Breast epithelium (tissue), 4 donors: Measurements from ENCODE around the gene KCNE1. TPM values are rescaled to one million over a fixed set of nuclear protein-coding genes. Genes with fewer than 3 reads are reported as not detected.
A peak's percentile ranks its signal among the peaks of the same experiment; 100 is the strongest.

Experiments
- DNase-seq, 2 donors: peaks; one replicate each; pipeline ENCODE4 v3.0.0-alpha.2; 2019; ENCODE audit warnings: low spot score in 2 of 2
- H3K27ac ChIP-seq, 2 donors: fragments of 200-600 bp; sonication (generic) in 1 of 2; one replicate each; pipeline ENCODE4 v1.5.1; 2016 to 2019; ENCODE audit warnings: mild to moderate bottlenecking in 1 of 2
- H3K27me3 ChIP-seq, 2 donors: fragments of 200-600 bp; sonication (generic) in 1 of 2; one replicate each; pipeline versions ENCODE4 v1.5.1 to v1.6.0; 2017 to 2019; ENCODE audit warnings: control low read depth in 1 of 2, mild to moderate bottlenecking in 1 of 2
- H3K36me3 ChIP-seq: fragments of 200-600 bp; one replicate; pipeline ENCODE4 v1.5.1; 2019
- H3K4me1 ChIP-seq, 2 donors: fragments of 200-600 bp; sonication (generic); one replicate each; pipeline ENCODE4 v1.5.1; 2016 to 2019; ENCODE audit warnings: control low read depth in 1 of 2
- H3K4me3 ChIP-seq, 3 donors: fragments of 200-600 bp; sonication (generic); 1 replicate in 2 of 3; 2 replicates in 1 of 3; pipeline ENCODE4 v1.5.1; 2016 to 2019; ENCODE audit warnings: mild to moderate bottlenecking in 3 of 3, moderate library complexity in 2 of 3
- H3K9me3 ChIP-seq, 2 donors: fragments of 200-600 bp; sonication (generic) in 1 of 2; one replicate each; pipeline ENCODE4 v1.5.1; 2016 to 2019; ENCODE audit warnings: control low read depth in 1 of 2
- CTCF ChIP-seq, 3 donors: fragments of 450-650 bp; IDR thresholded peaks; one replicate each; pipeline ENCODE4 v1.5.1; 2016 to 2017; ENCODE audit warnings: antibody characterized with exemption in 3 of 3, mild to moderate bottlenecking in 3 of 3, moderate library complexity in 3 of 3
- POLR2A ChIP-seq: fragments of 450-650 bp; IDR thresholded peaks from one replicate; pipeline ENCODE4 v1.6.1; 2016; ENCODE audit warnings: antibody characterized with exemption, mild to moderate bottlenecking, moderate library complexity
- POLR2AphosphoS5 ChIP-seq, 3 donors: sonication (generic); formaldehyde crosslinking; IDR thresholded peaks; one replicate each; pipeline ENCODE4 v1.6.1; 2017; ENCODE audit warnings: antibody characterized with exemption in 3 of 3
- intact Hi-C: fragments of 100-400 bp; cut with DNase I; formaldehyde crosslinking; loops from one replicate; pipeline ENCODE4 v1.15.1; 2023; ENCODE audit warnings: low total_unique reads
- total RNA-seq, 3 donors: library from RNA; depleted of rRNA; stranded (reverse); fragments of >200 nt; gene quantifications; one replicate each; pipeline ENCODE4 v1.1.0, GENCODE V29; 2016

KCNE1 gene
- total RNA-seq, 3 donors from 2014 or later = 1.6 to 6.7 (median 2.2) TPM

GRCh38 chr21:34517491-34518245 lies 5.7 kb upstream of the KCNE1 start:
- Histone ChIP-seq H3K4me1 (no peaks in the 10 kb centered on the region), H3K4me3 (no peak overlapping the region), H3K27ac (peak overlapping the region; percentile 44 to 67), H3K9me3 (no peaks in the 10 kb centered on the region), H3K27me3 (no peaks in the 10 kb centered on the region), H3K36me3 (no peaks in the 10 kb centered on the region)
- TF ChIP-seq CTCF (IDR thresholded peaks at IDR 0.05) = peak in 1 of 3 donors; percentile 49
- TF ChIP-seq POLR2A = no peak
- TF ChIP-seq POLR2AphosphoS5 (IDR thresholded peaks at IDR 0.05) = no peak
- intact Hi-C loops = no loop called here
- DNase-seq = no peak

- H3K27me3 ChIP-seq = no peaks in the 10 kb centered on the region
- no peak overlapping the region for H3K4me3 ChIP-seq
- H3K36me3 ChIP-seq = no peaks in the 10 kb centered on the region
- intact Hi-C loops = no loop called here
- no peak for DNase-seq
- no peaks in the 10 kb centered on the region for H3K9me3 ChIP-seq
- no peak for TF ChIP-seq POLR2A
- no peak for TF ChIP-seq POLR2AphosphoS5 (IDR thresholded peaks at IDR 0.05)
- TF ChIP-seq CTCF (IDR thresholded peaks at IDR 0.05) = no peak
- H3K4me1 ChIP-seq = no peaks in the 10 kb centered on the region
- H3K27ac ChIP-seq = no peak overlapping the region
These were observed 5.0 kb upstream of the KCNE1 start for GRCh38 chr21:34517039-34517438.

DNA sequence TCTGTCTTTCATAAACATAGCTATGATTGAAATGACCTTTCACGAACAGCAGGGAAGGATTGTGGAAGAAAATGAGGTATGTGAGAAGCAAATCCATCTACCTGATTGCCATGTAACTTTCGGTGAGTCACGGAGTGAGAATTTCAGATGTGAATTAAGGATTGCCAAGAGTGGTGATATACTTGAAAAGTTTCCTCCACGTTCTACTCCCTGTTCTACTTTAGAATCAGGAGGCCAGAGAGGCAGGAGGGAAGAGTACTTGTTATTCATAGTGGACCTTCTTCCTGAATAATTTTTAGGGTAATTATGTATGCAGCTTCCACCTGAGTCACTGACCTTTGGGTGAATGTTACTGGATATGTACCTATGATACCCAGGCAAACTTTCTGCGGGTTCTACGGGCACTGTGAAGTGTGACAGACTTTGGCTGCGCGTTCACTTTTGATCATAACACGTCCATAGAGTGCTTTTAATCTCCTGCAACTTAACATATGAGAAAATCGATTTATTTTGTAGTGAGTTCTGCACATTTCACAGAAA lies 2.6 kb upstream of the KCNE1 start:
- Histone ChIP-seq H3K36me3 (no peaks in the 10 kb centered on the region), H3K9me3 (no peaks in the 10 kb centered on the region), H3K27me3 (no peaks in the 10 kb centered on the region), H3K4me3 (no peak overlapping the region), H3K27ac (no peak overlapping the region), H3K4me1 (no peaks in the 10 kb centered on the region)
- DNase-seq = no peak
- TF ChIP-seq CTCF (IDR thresholded peaks at IDR 0.05) (no peak), POLR2AphosphoS5 (IDR thresholded peaks at IDR 0.05) (no peak), POLR2A (no peak)
- intact Hi-C loops = no loop called here

GRCh38 chr21:34513129-34513675 lies 1.2 kb upstream of the KCNE1 start:
- no peaks in the 10 kb centered on the region for H3K9me3 ChIP-seq
- intact Hi-C loops = no loop called here
- TF ChIP-seq CTCF (IDR thresholded peaks at IDR 0.05) = no peak
- TF ChIP-seq POLR2AphosphoS5 (IDR thresholded peaks at IDR 0.05) = no peak
- TF ChIP-seq POLR2A = no peak
- no peak overlapping the region for H3K4me3 ChIP-seq
- DNase-seq = no peak
- H3K27ac ChIP-seq = no peak overlapping the region
- no peaks in the 10 kb centered on the region for H3K4me1 ChIP-seq
- no peaks in the 10 kb centered on the region for H3K36me3 ChIP-seq
- no peaks in the 10 kb centered on the region for H3K27me3 ChIP-seq

DNA sequence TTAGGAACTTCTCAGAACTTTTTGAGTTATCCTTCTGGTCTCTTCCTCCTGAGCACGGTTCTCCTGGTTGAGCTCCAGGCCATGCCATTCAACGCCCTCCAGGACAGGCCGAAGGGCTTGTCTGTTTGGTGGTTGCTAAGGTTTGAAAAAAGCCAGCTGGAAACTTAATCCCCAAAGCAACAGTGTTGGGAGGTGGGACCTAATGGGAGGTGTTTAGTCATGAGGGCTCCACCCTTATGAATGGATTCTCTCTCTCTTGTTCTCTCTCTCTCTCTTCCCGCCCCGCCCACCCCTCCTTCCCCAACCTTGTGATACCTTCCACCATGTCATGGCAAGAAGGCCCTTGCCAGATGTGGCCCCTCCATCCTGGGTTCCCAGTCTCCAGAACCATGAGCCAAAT lies 829 bp downstream of the KCNE1 start:
- H3K4me3 ChIP-seq = peak overlapping the region in 1 of 3 donors; percentile 22
- H3K27me3 ChIP-seq = no peaks in the 10 kb centered on the region
- peak overlapping the region in 1 of 2 donors; percentile 49 for H3K27ac ChIP-seq
- TF ChIP-seq CTCF (IDR thresholded peaks at IDR 0.05) (no peak), POLR2AphosphoS5 (IDR thresholded peaks at IDR 0.05) (no peak), POLR2A (no peak)
- intact Hi-C loops = no loop called here
- H3K9me3 ChIP-seq = no peaks in the 10 kb centered on the region
- H3K4me1 ChIP-seq = no peaks in the 10 kb centered on the region
- no peak for DNase-seq
- no peaks in the 10 kb centered on the region for H3K36me3 ChIP-seq
